Gastroesophageal sphincter (tissue), 3 donors: ENCODE data around the gene OR13C9.

Experiments used
- CTCF ChIP-seq, 4 experiments: fragments of 200-600 bp in 2 of 4; fragments of 450-650 bp in 2 of 4; sonication (generic) in 1 of 4; IDR thresholded peaks; one replicate each; pipeline ENCODE4 v1.5.1; 2017 to 2019; ENCODE audit warnings: antibody characterized with exemption in 4 of 4, mild to moderate bottlenecking in 2 of 4, moderate library complexity in 2 of 4
- POLR2A ChIP-seq, 2 donors: fragments of 450-650 bp; IDR thresholded peaks; one replicate each; pipeline ENCODE4 v1.6.1; 2017; ENCODE audit warnings: antibody characterized with exemption in 2 of 2, mild to moderate bottlenecking in 2 of 2, moderate library complexity in 1 of 2
- POLR2AphosphoS5 ChIP-seq: sonication (generic); formaldehyde crosslinking; IDR thresholded peaks from one replicate; pipeline ENCODE4 v1.6.1; 2017; ENCODE audit warnings: antibody characterized with exemption

- no peak for TF ChIP-seq POLR2AphosphoS5
- no peak for TF ChIP-seq CTCF (IDR thresholded peaks at IDR 0.05)
- TF ChIP-seq POLR2A (IDR thresholded peaks at IDR 0.05) = no peak
Observed at GRCh38 chr9:104633976-104634520, 16.0 kb upstream of the OR13C9 start.
